Right atrium auricular region (tissue), 2 donors: Measurements from ENCODE around the gene CLDN14. TPM values are rescaled to one million over a fixed set of nuclear protein-coding genes. Genes with fewer than 3 reads are reported as not detected.

Source experiments
- DNase-seq: peaks from one replicate; pipeline ENCODE4 v3.0.0-alpha.2; 2019; ENCODE audit warnings: low spot score
- H3K27ac ChIP-seq, 2 donors: fragments of 200-600 bp; sonication (generic); 1 replicate in 1 of 2; 2 replicates in 1 of 2; pipeline ENCODE4 v1.5.1; 2016 to 2019
- H3K27me3 ChIP-seq, 2 donors: fragments of 200-600 bp; sonication (generic); one replicate each; pipeline versions ENCODE4 v1.5.1 to v1.6.0; 2017 to 2019
- H3K36me3 ChIP-seq: fragments of 200-600 bp; sonication (generic); one replicate; pipeline ENCODE4 v1.5.1; 2016
- H3K4me1 ChIP-seq, 2 donors: fragments of 200-600 bp; sonication (generic); one replicate each; pipeline versions ENCODE4 v1.5.1 to v1.6.0; 2017 to 2019
- H3K4me3 ChIP-seq, 2 donors: fragments of 200-600 bp; sonication (generic); 1 replicate in 1 of 2; 2 replicates in 1 of 2; pipeline ENCODE4 v1.5.1; 2017 to 2019; ENCODE audit warnings: mild to moderate bottlenecking in 1 of 2, moderate library complexity in 1 of 2
- H3K9me3 ChIP-seq, 2 donors: fragments of 200-600 bp; sonication (generic); one replicate each; pipeline ENCODE4 v1.5.1; 2019
- total RNA-seq, 2 donors: library from RNA; depleted of rRNA; stranded (reverse); fragments of >200 nt; gene quantifications; one replicate each; pipeline ENCODE4 v1.1.0, GENCODE V29; 2016
- TF ChIP-seq, protein P1 (sequence below), 2 donors: fragments of 200-600 bp; sonication (generic); IDR thresholded peaks; one replicate each; pipeline ENCODE4 v1.5.1; 2019; ENCODE audit warnings: antibody characterized with exemption in 2 of 2

CLDN14 gene
- total RNA-seq, 2 donors from 2014 or later, result not detected

DNA sequence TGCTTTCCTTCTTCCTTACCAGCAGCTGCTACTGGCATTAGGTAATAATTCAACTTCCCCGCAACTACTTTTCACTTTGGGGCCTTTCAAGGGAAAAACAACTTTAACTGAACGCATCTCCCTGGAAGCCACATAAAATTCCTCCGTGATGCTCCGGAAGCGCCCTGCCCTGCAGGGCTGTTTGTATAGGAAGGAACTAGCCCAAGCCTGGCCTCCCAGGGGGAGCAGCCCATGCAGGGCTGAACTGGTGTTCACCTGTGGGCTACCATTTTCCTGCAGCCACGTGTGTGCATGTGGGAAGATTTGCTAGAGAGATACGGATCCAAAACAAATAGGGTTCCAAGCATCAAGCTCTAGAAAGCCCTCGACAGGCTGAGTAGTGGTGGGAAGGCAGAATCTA is 14.4 kb downstream of the CLDN14 start:
- H3K27me3 ChIP-seq, result no peaks in the 10 kb centered on the region
- no peak for DNase-seq
- TF ChIP-seq, protein P1, sequence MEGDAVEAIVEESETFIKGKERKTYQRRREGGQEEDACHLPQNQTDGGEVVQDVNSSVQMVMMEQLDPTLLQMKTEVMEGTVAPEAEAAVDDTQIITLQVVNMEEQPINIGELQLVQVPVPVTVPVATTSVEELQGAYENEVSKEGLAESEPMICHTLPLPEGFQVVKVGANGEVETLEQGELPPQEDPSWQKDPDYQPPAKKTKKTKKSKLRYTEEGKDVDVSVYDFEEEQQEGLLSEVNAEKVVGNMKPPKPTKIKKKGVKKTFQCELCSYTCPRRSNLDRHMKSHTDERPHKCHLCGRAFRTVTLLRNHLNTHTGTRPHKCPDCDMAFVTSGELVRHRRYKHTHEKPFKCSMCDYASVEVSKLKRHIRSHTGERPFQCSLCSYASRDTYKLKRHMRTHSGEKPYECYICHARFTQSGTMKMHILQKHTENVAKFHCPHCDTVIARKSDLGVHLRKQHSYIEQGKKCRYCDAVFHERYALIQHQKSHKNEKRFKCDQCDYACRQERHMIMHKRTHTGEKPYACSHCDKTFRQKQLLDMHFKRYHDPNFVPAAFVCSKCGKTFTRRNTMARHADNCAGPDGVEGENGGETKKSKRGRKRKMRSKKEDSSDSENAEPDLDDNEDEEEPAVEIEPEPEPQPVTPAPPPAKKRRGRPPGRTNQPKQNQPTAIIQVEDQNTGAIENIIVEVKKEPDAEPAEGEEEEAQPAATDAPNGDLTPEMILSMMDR (IDR thresholded peaks at IDR 0.05), result no peak

DNA sequence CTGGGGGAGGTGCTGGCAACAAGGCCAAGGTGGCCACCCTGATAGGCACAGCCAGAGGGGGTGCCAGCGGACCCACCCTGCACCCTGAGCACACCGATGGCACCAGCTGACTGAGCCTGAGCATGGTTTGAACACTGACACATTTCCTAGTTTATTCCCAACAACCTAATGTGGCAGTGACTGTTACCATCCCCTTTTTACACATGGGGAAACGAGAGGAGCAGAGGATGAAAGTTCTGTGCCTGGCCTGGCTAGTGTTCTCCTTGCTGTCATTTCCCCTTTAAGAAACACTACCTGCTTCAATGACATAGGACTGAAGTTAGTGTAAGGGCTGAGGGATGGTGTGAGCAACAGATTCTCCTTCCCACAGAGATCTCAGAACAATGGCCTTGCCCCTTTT is 15.3 kb downstream of the CLDN14 start:
- Histone ChIP-seq H3K27me3 (no peaks in the 10 kb centered on the region), H3K4me3 (no peak overlapping the region), H3K27ac (no peak overlapping the region), H3K4me1 (peaks cover 0 to 7% of the 10 kb centered on the region in 2 donors), H3K9me3 (no peaks in the 10 kb centered on the region), H3K36me3 (no peaks in the 10 kb centered on the region)
- TF ChIP-seq, protein P1 (IDR thresholded peaks at IDR 0.05), result no peak
- DNase-seq, result no peak

More for the DNA sequence above, 14.4 kb downstream of the CLDN14 start:
- Histone ChIP-seq H3K9me3 (no peaks in the 10 kb centered on the region), H3K36me3 (no peaks in the 10 kb centered on the region), H3K4me3 (no peak overlapping the region), H3K27ac (no peak overlapping the region), H3K4me1 (peaks cover 0 to 7% of the 10 kb centered on the region in 2 donors)

DNA sequence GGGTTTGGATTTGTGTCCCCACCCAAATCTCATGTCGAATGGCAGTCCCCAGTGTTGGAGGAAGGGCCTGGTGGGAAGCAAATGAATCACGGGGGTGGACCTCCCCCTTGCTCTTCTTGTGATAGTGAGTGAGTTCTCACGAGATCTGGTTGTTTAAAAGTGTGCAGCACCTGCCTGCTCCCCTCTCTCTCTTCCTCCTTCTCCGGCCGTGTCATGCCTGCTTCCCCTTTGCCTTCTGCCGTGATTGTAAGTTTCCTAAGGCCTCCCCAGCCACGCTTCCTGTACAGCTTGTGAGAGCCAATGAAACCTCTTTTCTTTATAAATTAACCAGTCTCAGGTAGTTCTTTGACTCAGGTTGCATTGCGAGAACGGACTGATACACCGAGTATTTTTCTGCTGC is 15.9 kb downstream of the CLDN14 start:
- TF ChIP-seq, protein P1 (IDR thresholded peaks at IDR 0.05), result no peak
- no peaks in the 10 kb centered on the region for H3K9me3 ChIP-seq
- peaks cover 0 to 7% of the 10 kb centered on the region in 2 donors for H3K4me1 ChIP-seq
- DNase-seq, result no peak
- no peak overlapping the region for H3K27ac ChIP-seq
- H3K27me3 ChIP-seq, result no peaks in the 10 kb centered on the region
- no peaks in the 10 kb centered on the region for H3K36me3 ChIP-seq
- H3K4me3 ChIP-seq, result no peak overlapping the region

DNA sequence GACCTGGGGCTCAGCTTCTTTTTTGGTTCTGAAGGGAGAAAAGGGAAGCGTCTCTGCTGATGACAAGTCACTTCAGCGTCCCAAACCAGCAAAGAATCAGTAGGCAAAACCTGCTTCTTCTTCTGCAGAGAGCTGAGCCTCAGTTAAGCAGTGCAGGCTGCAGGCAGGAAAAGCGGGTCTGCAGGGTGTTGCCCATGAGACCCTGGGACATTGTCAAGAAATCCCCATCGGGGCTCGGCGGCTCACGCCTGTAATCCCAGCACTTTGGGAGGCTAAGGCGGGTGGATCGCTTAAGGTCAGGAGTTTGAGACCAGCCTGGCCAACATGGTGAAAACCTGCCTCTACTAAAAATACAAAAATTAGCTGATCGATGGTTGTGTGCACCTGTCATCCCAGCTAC is 16.7 kb downstream of the CLDN14 start:
- H3K27me3 ChIP-seq, result no peaks in the 10 kb centered on the region
- DNase-seq, result no peak
- TF ChIP-seq, protein P1 (IDR thresholded peaks at IDR 0.05), result no peak
- H3K4me3 ChIP-seq, result no peak overlapping the region
- no peaks in the 10 kb centered on the region for H3K9me3 ChIP-seq
- H3K36me3 ChIP-seq, result no peaks in the 10 kb centered on the region
- H3K4me1 ChIP-seq, result peaks cover 0 to 7% of the 10 kb centered on the region in 2 donors
- H3K27ac ChIP-seq, result no peak overlapping the region

DNA sequence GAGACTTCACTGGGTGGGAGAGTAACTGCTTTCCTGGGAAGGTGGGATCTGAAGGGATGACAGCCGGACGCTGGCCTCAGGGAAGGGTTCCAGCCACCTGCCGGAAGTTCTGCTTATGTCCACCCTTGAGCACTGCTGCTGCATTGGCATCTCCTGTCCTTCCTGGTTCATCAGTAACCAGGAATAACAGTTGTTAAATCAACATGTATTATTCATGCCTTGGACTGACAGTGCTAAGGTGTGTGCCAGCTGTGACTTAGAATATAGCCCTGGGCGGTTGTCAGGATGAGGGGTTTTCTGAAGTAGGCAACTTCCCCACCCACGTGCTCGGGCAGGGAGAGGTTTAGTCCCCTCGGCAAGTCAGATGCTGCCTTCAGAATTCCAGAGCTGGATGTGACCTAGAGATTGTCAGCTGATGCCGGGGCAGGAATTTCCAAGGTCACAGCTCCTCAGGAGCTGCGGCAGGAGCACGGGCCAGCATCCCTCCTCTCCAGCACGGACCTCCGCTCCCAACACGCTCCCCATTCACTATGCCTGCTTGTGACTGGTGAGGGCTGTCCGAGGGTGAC is 17.9 kb downstream of the CLDN14 start:
- Histone ChIP-seq H3K27me3 (no peaks in the 10 kb centered on the region), H3K9me3 (no peaks in the 10 kb centered on the region)

More for the DNA sequence above, 17.9 kb downstream of the CLDN14 start:
- Histone ChIP-seq H3K4me3 (no peak overlapping the region), H3K4me1 (peaks cover 0 to 7% of the 10 kb centered on the region in 2 donors), H3K27ac (no peak overlapping the region), H3K36me3 (no peaks in the 10 kb centered on the region)
- DNase-seq, result no peak
- TF ChIP-seq, protein P1 (IDR thresholded peaks at IDR 0.05), result no peak
